ENCODE results near the gene MINAR2.

MINAR2 gene

DNA sequence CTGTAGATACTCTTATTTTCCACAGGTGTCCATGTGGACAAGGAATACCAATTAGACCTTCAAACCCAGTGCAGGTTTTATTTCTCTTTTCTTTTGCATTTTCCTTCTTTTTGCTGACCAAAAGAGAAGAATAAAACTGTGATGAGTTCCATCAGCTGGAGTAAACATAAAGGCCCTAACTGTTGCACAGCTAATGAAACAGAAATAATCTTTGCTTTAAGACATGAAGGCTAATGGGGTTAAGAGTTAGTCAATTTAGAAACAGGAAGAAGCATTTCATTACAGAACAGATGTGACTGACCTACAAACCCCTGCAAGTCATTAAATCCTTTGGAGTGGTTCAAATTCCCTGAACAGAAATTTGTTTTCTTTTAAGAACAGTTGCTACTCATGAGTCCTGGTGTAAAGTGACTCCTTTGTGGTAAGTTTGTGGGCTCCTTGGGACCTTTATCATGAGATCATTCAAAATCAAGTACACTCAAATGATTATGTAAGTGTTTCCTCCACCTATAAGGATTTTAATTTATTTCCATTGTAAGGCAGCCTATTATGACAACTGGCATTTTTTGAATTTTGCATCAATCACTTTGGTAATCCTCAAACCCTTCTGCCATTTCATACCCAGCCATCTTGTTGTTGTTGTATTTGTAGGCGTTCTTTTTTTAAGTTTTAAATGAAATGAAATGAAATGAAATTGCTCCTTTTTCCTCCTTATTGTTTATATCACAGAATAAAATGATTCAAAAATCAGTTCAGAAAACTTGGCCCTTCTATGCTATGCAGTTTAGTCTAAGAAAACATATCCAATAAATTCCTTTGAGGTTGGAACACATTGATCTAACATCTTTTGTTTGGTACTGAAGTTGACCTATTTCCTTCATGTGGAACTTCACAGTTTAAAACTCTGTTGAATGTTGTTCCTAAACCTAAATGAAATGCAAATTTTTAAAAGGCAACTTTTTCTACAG lies 1.3 kb downstream of the MINAR2 start:
- DNase-seq (ENCODE audit: insufficient read length, low spot score) (no peak), FAIRE-seq (no peak)
- TF ChIP-seq, protein P1, sequence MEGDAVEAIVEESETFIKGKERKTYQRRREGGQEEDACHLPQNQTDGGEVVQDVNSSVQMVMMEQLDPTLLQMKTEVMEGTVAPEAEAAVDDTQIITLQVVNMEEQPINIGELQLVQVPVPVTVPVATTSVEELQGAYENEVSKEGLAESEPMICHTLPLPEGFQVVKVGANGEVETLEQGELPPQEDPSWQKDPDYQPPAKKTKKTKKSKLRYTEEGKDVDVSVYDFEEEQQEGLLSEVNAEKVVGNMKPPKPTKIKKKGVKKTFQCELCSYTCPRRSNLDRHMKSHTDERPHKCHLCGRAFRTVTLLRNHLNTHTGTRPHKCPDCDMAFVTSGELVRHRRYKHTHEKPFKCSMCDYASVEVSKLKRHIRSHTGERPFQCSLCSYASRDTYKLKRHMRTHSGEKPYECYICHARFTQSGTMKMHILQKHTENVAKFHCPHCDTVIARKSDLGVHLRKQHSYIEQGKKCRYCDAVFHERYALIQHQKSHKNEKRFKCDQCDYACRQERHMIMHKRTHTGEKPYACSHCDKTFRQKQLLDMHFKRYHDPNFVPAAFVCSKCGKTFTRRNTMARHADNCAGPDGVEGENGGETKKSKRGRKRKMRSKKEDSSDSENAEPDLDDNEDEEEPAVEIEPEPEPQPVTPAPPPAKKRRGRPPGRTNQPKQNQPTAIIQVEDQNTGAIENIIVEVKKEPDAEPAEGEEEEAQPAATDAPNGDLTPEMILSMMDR (IDR thresholded peaks at IDR 0.05; ENCODE audit: insufficient read depth, missing control alignments), result no peak

DNA sequence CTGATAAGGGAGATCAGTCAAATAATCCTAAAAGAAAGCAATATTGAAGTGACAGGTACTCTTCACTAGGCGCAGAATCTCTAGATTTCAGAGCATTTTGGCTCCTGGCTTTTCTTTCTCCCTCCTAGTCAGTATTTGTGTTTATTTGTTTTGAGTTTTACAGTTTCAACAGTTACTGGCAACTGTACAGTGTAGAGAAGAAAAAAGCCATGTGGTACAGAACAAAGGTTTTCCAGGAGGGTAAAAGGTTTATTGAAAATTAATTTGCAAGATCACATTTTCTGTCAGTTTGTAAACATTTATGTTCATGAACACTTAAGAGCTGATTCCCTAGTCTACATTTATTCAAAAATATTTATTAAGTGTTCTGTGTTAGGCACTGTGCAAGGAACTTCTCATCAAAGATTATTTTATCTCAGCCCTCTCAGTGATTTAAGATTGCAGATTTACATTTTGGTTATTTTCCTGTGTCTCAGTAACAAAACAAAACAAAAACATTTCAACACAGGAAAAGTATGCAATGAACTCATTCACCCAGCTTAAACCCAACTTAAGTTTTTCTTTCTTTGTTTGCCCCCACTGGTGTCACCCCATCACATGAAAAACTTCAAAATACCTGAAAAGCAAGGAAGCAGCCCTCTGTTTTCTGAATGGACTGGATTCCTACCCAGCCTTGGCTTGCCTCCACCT lies 12.9 kb downstream of the MINAR2 start:
- no peak for DNase-seq (ENCODE audit: insufficient read length, low spot score)
- TF ChIP-seq, protein P1 (IDR thresholded peaks at IDR 0.05; ENCODE audit: insufficient read depth, missing control alignments), result no peak
- FAIRE-seq, result no peak

DNA sequence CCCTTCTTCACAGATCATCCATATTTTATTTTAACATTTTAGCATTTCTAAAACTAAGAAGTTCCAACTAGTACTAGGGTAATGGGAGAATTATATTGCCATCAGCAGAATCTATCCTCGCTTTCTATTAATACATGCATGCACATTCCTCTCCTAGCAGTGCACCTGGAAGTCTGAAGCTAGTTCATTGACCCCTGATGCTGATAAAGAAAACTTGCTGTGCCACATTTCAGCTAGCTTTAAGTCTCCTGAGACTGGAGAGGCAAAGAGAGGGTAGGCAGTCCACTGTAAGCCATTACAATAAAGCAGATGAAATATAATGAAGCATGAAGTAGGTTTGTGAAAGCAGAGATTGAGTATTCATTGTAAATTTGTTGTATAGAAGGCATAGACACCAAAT lies 15.8 kb downstream of the MINAR2 start:
- FAIRE-seq, result no peak

DNA sequence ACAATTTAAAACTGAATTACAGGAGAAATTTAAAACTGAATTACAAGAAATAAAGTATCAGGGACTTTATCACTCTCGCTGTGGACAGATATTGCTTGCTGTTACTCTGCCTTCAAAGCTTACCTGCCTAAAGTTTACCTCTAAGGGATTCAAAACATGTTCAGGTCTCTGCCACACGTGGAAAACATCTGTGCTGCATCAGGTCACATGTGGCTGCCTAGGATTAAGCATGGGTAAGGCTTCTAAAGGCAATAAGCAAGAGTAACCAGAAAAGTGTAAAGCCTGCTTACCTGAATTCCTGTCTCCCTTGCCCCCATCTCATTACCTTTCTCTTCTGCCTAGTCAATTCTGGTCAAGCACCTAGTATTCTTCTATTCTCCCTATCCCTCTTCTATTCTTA lies 18.9 kb downstream of the MINAR2 start:
- DNase-seq (ENCODE audit: insufficient read length, low spot score) (no peak), FAIRE-seq (no peak)
- TF ChIP-seq, protein P1 (IDR thresholded peaks at IDR 0.05; ENCODE audit: insufficient read depth, missing control alignments), result no peak

More for the DNA sequence above, 15.8 kb downstream of the MINAR2 start:
- DNase-seq (ENCODE audit: insufficient read length, low spot score), result no peak
- TF ChIP-seq, protein P1 (IDR thresholded peaks at IDR 0.05; ENCODE audit: insufficient read depth, missing control alignments), result no peak

DNA sequence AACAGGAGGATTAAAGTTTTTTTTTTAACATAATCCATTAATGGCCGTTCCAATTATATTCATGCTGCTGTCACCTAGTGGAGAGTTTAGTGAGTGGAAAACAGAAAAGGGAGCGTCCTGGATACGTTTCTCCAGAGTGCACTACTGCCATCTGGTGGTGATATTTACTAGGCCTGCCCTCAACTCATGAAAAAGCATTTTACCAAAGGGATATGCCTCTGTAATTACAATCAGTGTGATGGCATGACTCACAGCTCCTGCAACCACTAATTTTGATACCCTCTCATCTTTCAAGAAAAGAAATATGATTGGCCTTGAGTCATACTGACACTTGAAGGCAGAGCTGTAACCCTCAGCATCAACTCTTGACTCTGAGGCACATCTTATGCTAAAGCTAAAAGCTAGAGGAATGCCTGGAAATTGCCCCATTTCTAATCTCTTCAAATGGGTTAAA lies 20.1 kb downstream of the MINAR2 start:
- peak; percentile 8 for DNase-seq (ENCODE audit: insufficient read length, low spot score)
- TF ChIP-seq, protein P1 (IDR thresholded peaks at IDR 0.05; ENCODE audit: insufficient read depth, missing control alignments), result peak; percentile 99
- FAIRE-seq, result peak; percentile 95

DNA sequence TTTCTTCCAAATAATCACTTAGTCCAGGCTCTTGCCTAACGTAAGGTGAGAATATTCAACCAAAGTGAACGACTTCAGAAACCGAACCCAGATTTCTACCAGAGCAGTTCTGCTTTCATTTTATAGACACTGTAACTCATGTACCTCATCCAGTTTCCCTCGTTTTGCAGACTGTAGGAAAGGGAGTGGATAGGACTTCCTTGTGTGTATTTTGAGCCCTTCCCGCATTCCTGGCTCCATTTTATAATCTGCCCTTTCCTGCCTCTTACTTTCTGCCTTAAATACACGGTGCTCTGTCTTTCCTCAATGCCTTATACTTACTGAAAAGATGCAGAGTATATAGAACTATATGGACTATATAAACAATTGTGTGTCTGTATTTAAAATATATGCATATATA lies 20.8 kb downstream of the MINAR2 start:
- TF ChIP-seq, protein P1 (IDR thresholded peaks at IDR 0.05; ENCODE audit: insufficient read depth, missing control alignments), result no peak
- FAIRE-seq, result no peak
- no peak for DNase-seq (ENCODE audit: insufficient read length, low spot score)

Data from D721Med (cell line).